OCI-LY1 (cell line): ENCODE data around the gene TMEM19.

ENCODE experiments used
- H2AFZ ChIP-seq: fragments of 200-600 bp; sonication (generic), shearing (Covaris generic); 2 replicates; pipeline ENCODE4 v1.6.0; 2014; ENCODE audit warnings: antibody characterized with exemption, mild to moderate bottlenecking, low read length
- H3F3A ChIP-seq: fragments of 200-600 bp; sonication (generic), shearing (Covaris generic); 2 replicates; pipeline ENCODE4 v1.6.0; 2014; ENCODE audit warnings: mild to moderate bottlenecking, antibody characterized with exemption, low read length, moderate library complexity; ENCODE audit not compliant: insufficient read depth
- H3K27ac ChIP-seq: fragments of 200-600 bp; sonication (generic); 2 replicates; pipeline ENCODE4 v1.5.1; 2014; ENCODE audit warnings: low read length, mixed run types, mild to moderate bottlenecking, low read depth; ENCODE audit not compliant: poor library complexity, severe bottlenecking
- H3K27me3 ChIP-seq: fragments of 200-600 bp; sonication (generic); 2 replicates; pipeline ENCODE4 v1.6.0; 2014; ENCODE audit warnings: antibody characterized with exemption, mild to moderate bottlenecking, low read length, moderate library complexity; ENCODE audit not compliant: insufficient read depth
- H3K36me3 ChIP-seq: fragments of 200-600 bp; sonication (generic); 2 replicates; pipeline ENCODE4 v1.6.1; 2014; ENCODE audit warnings: mild to moderate bottlenecking, antibody characterized with exemption, low read length, moderate library complexity, mixed read lengths; ENCODE audit not compliant: insufficient read depth
- H3K4me1 ChIP-seq: fragments of 200-600 bp; sonication (generic); 2 replicates; pipeline ENCODE4 v1.5.1; 2014; ENCODE audit warnings: mild to moderate bottlenecking, low read length, moderate library complexity; ENCODE audit not compliant: insufficient read depth, severe bottlenecking
- H3K4me2 ChIP-seq: fragments of 200-600 bp; sonication (generic), shearing (Covaris generic); 2 replicates; pipeline ENCODE4 v1.6.1; 2014; ENCODE audit warnings: low read length
- H3K4me3 ChIP-seq: fragments of 200-600 bp; sonication (generic); 2 replicates; pipeline ENCODE4 v1.5.1; 2014; ENCODE audit warnings: low read length, low read depth, mild to moderate bottlenecking, mixed read lengths; ENCODE audit not compliant: poor library complexity, severe bottlenecking
- H3K79me2 ChIP-seq: fragments of 200-600 bp; shearing (Covaris generic); 2 replicates; pipeline ENCODE4 v1.6.1; 2016; ENCODE audit warnings: mixed run types, low read length, mixed read lengths; ENCODE audit not compliant: insufficient read depth
- H3K9ac ChIP-seq: fragments of 200-600 bp; sonication (generic), shearing (Covaris generic); 2 replicates; pipeline ENCODE4 v1.6.1; 2014; ENCODE audit warnings: mild to moderate bottlenecking, low read length, mixed read lengths
- H3K9me2 ChIP-seq: fragments of 200-600 bp; sonication (generic), shearing (Covaris generic); 2 replicates; pipeline ENCODE4 v1.6.1; 2014; ENCODE audit warnings: low read depth, mild to moderate bottlenecking, low read length, mixed read lengths
- H3K9me3 ChIP-seq: fragments of 200-600 bp; shearing (Covaris generic); 2 replicates; pipeline ENCODE4 v1.6.1; 2014; ENCODE audit warnings: low read length, mixed read lengths
- H4K20me1 ChIP-seq: fragments of 200-600 bp; sonication (generic), shearing (Covaris generic); 2 replicates; pipeline ENCODE4 v1.6.0; 2016; ENCODE audit warnings: mild to moderate bottlenecking, low read length; ENCODE audit not compliant: insufficient read depth
- EZH2 ChIP-seq: fragments of 200-600 bp; sonication (generic), shearing (Covaris generic); IDR thresholded peaks from 2 replicates; pipeline ENCODE4 v1.8.0; 2017; ENCODE audit warnings: borderline replicate concordance, mixed run types, mild to moderate bottlenecking, antibody characterized with exemption, low read length, moderate library complexity, mixed read lengths
- TF ChIP-seq, protein P1 (sequence below): fragments of 200-600 bp; sonication (generic), shearing (Covaris generic); IDR thresholded peaks from 2 replicates; pipeline ENCODE4 v1.5.1; 2017; ENCODE audit warnings: mild to moderate bottlenecking, antibody characterized with exemption, low read length, moderate library complexity, mixed read lengths

TMEM19 gene

DNA sequence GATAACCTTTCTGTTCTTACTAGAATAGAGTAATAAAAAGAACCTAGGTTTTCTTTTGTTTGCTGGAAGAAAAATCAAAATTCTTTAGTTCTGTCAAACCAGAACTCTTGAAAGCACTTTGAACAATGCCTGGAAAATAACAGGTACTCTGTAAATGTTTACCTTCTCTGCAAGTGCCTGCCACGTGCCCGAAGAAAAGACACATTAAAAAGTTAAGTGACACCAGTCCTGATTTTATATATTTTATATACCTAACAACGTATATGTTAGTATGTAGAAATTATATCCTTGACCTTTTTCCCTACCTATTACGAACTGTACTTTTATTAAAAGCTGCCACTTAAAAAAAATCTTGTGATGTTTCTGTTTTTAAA is 20.8 kb upstream of the TMEM19 start:
- no peaks in the 10 kb centered on the region for H3K27me3 ChIP-seq
- H4K20me1 ChIP-seq: 0 out of 2 replicates have a peak, but pooled peaks cover 2% of the 10 kb centered on the region
- no peaks in the 10 kb centered on the region for H3K9me2 ChIP-seq
- peak overlapping the region; percentile 99 for H3K4me3 ChIP-seq
- peaks cover 45% of the 10 kb centered on the region for H3K79me2 ChIP-seq
- peaks cover 4% of the 10 kb centered on the region for H3K36me3 ChIP-seq
- no peaks in the 10 kb centered on the region for H3F3A ChIP-seq
- TF ChIP-seq, protein P1, sequence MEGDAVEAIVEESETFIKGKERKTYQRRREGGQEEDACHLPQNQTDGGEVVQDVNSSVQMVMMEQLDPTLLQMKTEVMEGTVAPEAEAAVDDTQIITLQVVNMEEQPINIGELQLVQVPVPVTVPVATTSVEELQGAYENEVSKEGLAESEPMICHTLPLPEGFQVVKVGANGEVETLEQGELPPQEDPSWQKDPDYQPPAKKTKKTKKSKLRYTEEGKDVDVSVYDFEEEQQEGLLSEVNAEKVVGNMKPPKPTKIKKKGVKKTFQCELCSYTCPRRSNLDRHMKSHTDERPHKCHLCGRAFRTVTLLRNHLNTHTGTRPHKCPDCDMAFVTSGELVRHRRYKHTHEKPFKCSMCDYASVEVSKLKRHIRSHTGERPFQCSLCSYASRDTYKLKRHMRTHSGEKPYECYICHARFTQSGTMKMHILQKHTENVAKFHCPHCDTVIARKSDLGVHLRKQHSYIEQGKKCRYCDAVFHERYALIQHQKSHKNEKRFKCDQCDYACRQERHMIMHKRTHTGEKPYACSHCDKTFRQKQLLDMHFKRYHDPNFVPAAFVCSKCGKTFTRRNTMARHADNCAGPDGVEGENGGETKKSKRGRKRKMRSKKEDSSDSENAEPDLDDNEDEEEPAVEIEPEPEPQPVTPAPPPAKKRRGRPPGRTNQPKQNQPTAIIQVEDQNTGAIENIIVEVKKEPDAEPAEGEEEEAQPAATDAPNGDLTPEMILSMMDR: no peak
- TF ChIP-seq EZH2: no peak
- peaks cover 26% of the 10 kb centered on the region for H3K4me1 ChIP-seq
- peak overlapping the region; percentile 95 for H3K4me2 ChIP-seq
- peak overlapping the region; percentile 97 for H3K9ac ChIP-seq
- no peaks in the 10 kb centered on the region for H3K9me3 ChIP-seq
- H2AFZ ChIP-seq: peak overlapping the region; percentile 40; the same call in 1 of the 2 replicates
- H3K27ac ChIP-seq: peak overlapping the region; percentile 86

DNA sequence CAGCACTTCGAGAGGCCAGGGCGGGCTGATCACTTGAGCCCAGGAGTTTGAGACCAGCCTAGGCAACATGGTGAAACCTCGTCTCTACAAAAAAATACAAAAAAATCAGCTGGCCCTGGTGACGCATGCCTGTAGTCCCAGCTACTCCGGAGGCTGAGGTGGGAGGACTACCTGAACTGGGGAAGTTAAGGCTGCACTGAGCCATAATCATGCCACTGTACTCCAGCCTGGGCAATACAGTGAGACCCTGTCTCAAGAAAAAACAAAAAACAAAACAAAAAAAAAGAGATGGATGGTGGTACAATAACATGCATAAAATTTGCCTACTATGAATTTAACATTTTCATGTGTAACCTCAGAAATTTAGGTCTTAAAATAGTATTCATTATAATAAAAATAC is 19.6 kb upstream of the TMEM19 start:
- peaks cover 26% of the 10 kb centered on the region for H3K4me1 ChIP-seq
- no peak overlapping the region for H3K9ac ChIP-seq
- H4K20me1 ChIP-seq: 0 out of 2 replicates have a peak, but pooled peaks cover 2% of the 10 kb centered on the region
- peak overlapping the region; percentile 95 for H3K4me2 ChIP-seq
- no peaks in the 10 kb centered on the region for H3K9me2 ChIP-seq
- no peaks in the 10 kb centered on the region for H3K9me3 ChIP-seq
- H3K27ac ChIP-seq: no peak overlapping the region
- no peaks in the 10 kb centered on the region; the same call in 1 of the 2 replicates for H3K36me3 ChIP-seq
- no peaks in the 10 kb centered on the region for H3F3A ChIP-seq
- no peak overlapping the region for H3K4me3 ChIP-seq
- TF ChIP-seq, protein P1: no peak
- TF ChIP-seq EZH2: no peak
- peaks cover 37% of the 10 kb centered on the region for H3K79me2 ChIP-seq
- no peaks in the 10 kb centered on the region for H3K27me3 ChIP-seq
- no peak overlapping the region for H2AFZ ChIP-seq

DNA sequence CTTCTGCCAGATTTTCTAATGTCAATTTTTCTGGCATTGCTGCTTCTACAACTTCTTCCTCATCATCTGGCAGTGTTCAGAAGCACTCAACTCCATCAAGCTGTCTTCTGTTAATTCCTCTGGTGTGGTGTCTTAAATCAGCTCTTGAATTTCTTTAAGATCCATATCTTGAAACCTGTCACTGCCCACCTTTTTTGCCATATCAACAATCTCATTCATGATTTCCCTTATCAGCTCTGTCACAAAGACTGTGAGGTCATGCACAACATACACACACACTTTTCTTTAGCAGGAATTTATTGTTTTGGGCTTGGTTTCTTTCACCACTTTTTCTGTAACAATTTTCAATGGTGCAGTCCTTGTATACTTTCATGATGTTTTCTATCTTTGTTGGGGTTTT is 14.6 kb upstream of the TMEM19 start:
- Histone ChIP-seq H3K4me2 (no peak overlapping the region), H3K27me3 (no peaks in the 10 kb centered on the region), H3F3A (no peaks in the 10 kb centered on the region; the same call in 1 of the 2 replicates), H3K36me3 (no peaks in the 10 kb centered on the region), H3K4me3 (no peak overlapping the region), H4K20me1 (no peaks in the 10 kb centered on the region), H3K9me2 (no peaks in the 10 kb centered on the region), H3K27ac (no peak overlapping the region), H3K79me2 (no peaks in the 10 kb centered on the region), H2AFZ (no peak overlapping the region), H3K4me1 (no peaks in the 10 kb centered on the region), H3K9me3 (no peaks in the 10 kb centered on the region), H3K9ac (no peak overlapping the region)
- TF ChIP-seq EZH2: no peak
- TF ChIP-seq, protein P1: no peak
